Caco-2 (cell line): Measurements from ENCODE around the gene FAM229A. TPM values are rescaled to one million over a fixed set of nuclear protein-coding genes. Genes with fewer than 3 reads are reported as not detected.

ENCODE experiments used
- BruUV-seq: library from RNA; stranded (reverse); fragments of 400-500 nt; replicated peaks from 2 replicates; lab custom pipeline; 2021; lab: Mats Ljungman, UMichigan
- CTCF ChIA-PET: fragments of 300-600 bp; sonication (Branson Sonifier 250); formaldehyde crosslinking; loops from one replicate; lab custom pipeline; 2022; ENCODE audit warnings: antibody characterized with exemption; lab: Charles Lee
- POLR2A ChIA-PET: fragments of 300-600 bp; sonication (Branson Sonifier 250); formaldehyde crosslinking; loops from one replicate; lab custom pipeline; 2022; ENCODE audit warnings: antibody characterized with exemption; lab: Charles Lee
- DNase-seq, 2 experiments: peaks; one replicate each; pipeline versions ENCODE4 v3.0.0 to v3.0.0-alpha.2; 2020 to 2022
- H3K27me3 ChIP-seq: replicated peaks from 2 replicates; pipeline ENCODE4 v1.6.0; 2011; ENCODE audit warnings: low read length; ENCODE audit not compliant: control insufficient read depth, insufficient read depth
- H3K36me3 ChIP-seq: 2 replicates; pipeline ENCODE4 v1.5.1; 2011; ENCODE audit warnings: low read length; ENCODE audit not compliant: control insufficient read depth, insufficient read depth
- H3K4me1 ChIP-seq: fragments of 250-450 bp; sonication (Bioruptor Pico); 2 replicates; pipeline ENCODE4 v1.5.1; 2020; ENCODE audit warnings: mild to moderate bottlenecking
- H3K4me3 ChIP-seq: 2 replicates; pipeline ENCODE4 v1.5.1; 2011; ENCODE audit warnings: low read depth, mild to moderate bottlenecking, control low read depth, low read length
- H3K9me3 ChIP-seq: fragments of 250-450 bp; sonication (Bioruptor Pico); 2 replicates; pipeline ENCODE4 v1.5.1; 2020; ENCODE audit warnings: mild to moderate bottlenecking, moderate library complexity
- H3K27ac Mint-ChIP-seq: one replicate; pipeline ENCODE4 v1.8.0; 2022; ENCODE audit warnings: mixed read lengths; ENCODE audit not compliant: unreplicated experiment
- H3K27me3 Mint-ChIP-seq: one replicate; pipeline ENCODE4 v1.8.0; 2022; ENCODE audit warnings: mixed read lengths; ENCODE audit not compliant: insufficient read depth, unreplicated experiment
- H3K36me3 Mint-ChIP-seq: one replicate; pipeline ENCODE4 v1.8.0; 2022; ENCODE audit warnings: mild to moderate bottlenecking, mixed read lengths; ENCODE audit not compliant: insufficient read depth, unreplicated experiment
- H3K4me1 Mint-ChIP-seq: one replicate; pipeline ENCODE4 v1.8.0; 2022; ENCODE audit warnings: low read depth, mixed read lengths; ENCODE audit not compliant: unreplicated experiment
- H3K4me3 Mint-ChIP-seq: one replicate; pipeline ENCODE4 v1.8.0; 2022; ENCODE audit warnings: mild to moderate bottlenecking, moderate library complexity, mixed read lengths; ENCODE audit not compliant: unreplicated experiment
- H3K9me3 Mint-ChIP-seq: one replicate; pipeline ENCODE4 v1.8.0; 2022; ENCODE audit warnings: mixed read lengths; ENCODE audit not compliant: unreplicated experiment
- CTCF ChIP-seq, 2 experiments: fragments of 200-600 bp in 1 of 2; IDR thresholded peaks; 1 replicate in 1 of 2; 2 replicates in 1 of 2; pipeline versions ENCODE4 v1.5.1 to v1.8.0; 2011 to 2022; ENCODE audit warnings: antibody characterized with exemption in 1 of 2, control low read depth in 1 of 2, inconsistent platforms in 1 of 2, low read depth in 1 of 2, low read length in 1 of 2, mild to moderate bottlenecking in 1 of 2, moderate library complexity in 1 of 2; ENCODE audit not compliant: insufficient read depth in 1 of 2, severe bottlenecking in 1 of 2, unreplicated experiment in 1 of 2
- intact Hi-C: fragments of 100-400 bp; cut with micrococcal nuclease; formaldehyde crosslinking; loops from one replicate; pipeline ENCODE4 v1.10.0; 2022; ENCODE audit not compliant: unreplicated experiment
- total RNA-seq: library from RNA; stranded (reverse); gene quantifications from 2 replicates; pipeline ENCODE4 v1.2.3, GENCODE V29; 2022

Gene FAM229A
- total RNA-seq, 1 experiment from 2014 or later, result 2.6 TPM

DNA sequence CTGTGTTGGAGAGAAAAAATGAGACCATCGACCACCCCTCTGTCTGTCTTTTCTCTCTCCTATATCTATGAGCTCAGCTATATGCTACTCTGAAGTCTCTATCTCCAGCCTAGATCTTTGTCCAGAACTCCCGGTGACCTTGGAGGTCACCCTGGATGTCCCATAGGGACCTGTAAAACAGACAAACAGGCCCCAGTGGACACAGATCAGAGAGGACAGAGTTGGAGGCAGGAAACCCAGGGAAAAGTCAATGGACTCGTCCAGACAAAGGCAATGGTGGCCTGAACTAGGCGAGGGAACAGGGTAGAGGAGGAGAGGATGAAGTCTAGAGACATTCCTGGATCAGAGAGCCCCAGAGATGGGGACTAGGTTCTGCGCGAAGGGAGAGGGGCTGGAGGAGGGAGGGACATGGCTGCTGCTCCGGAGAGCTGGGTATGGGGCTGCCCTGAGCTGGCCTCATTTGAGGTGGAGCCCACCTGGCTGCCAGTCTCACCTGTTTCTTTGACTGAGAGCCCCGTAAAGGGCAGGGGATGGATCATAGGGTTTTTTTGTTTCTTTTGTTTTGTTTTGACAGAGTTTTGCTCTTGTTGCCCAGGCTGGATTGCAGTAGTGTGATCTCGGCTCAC lies 15.6 kb downstream of the FAM229A start:
- Histone ChIP-seq H3K36me3 (no peaks in the 10 kb centered on the region), H3K27me3 (no peaks in the 10 kb centered on the region), H3K9me3 (no peaks in the 10 kb centered on the region), H3K4me3 (no peak overlapping the region), H3K4me1 (peaks cover 8% of the 10 kb centered on the region; the same call in 1 of the 2 replicates)
- intact Hi-C loops, result no loop called here
- POLR2A ChIA-PET, result no interaction called here
- TF ChIP-seq CTCF (IDR thresholded peaks at IDR 0.05; ENCODE audit: insufficient read depth in 1 of 2, low read depth in 1 of 2, low read length in 1 of 2, severe bottlenecking in 1 of 2, unreplicated experiment in 1 of 2), result no peak
- Mint-ChIP-seq H3K9me3 (no peaks in the 10 kb centered on the region), H3K27me3 (no peaks in the 10 kb centered on the region), H3K27ac (no peak overlapping the region), H3K36me3 (peaks cover 6% of the 10 kb centered on the region), H3K4me3 (no peak overlapping the region), H3K4me1 (peaks cover 16% of the 10 kb centered on the region)
- CTCF ChIA-PET, result interaction anchor here (0.6 kb wide), 1 partner anchor 174 kb away, joined by 3 read pairs; no protein-coding TSS in a partner anchor
- DNase-seq, result no peak
- no TSS peak for BruUV-seq

GRCh38 chr1:32345289-32345827 lies 16.9 kb downstream of the FAM229A start:
- no peaks in the 10 kb centered on the region for H3K27me3 ChIP-seq
- H3K4me1 ChIP-seq, result 0 out of 2 replicates have a peak, but pooled peaks cover 4% of the 10 kb centered on the region
- H3K4me3 ChIP-seq, result no peak overlapping the region
- Mint-ChIP-seq H3K36me3 (peaks cover 6% of the 10 kb centered on the region), H3K4me1 (peaks cover 16% of the 10 kb centered on the region), H3K9me3 (no peaks in the 10 kb centered on the region), H3K27me3 (no peaks in the 10 kb centered on the region), H3K27ac (no peak overlapping the region), H3K4me3 (no peak overlapping the region)
- no peak for TF ChIP-seq CTCF (IDR thresholded peaks at IDR 0.05; ENCODE audit: insufficient read depth in 1 of 2, low read depth in 1 of 2, low read length in 1 of 2, severe bottlenecking in 1 of 2, unreplicated experiment in 1 of 2)
- no peaks in the 10 kb centered on the region for H3K36me3 ChIP-seq
- DNase-seq, result no peak
- BruUV-seq, result no TSS peak
- ChIA-PET POLR2A (interaction anchor here (1.1 kb wide), 1 partner anchor 9 kb away, joined by 7 read pairs; the partner anchor contains the start of gene MARCKSL1), CTCF (interaction anchor here (1.1 kb wide), 1 partner anchor 55 kb away, joined by 3 read pairs; no protein-coding TSS in a partner anchor)
- intact Hi-C loops, result no loop called here
- H3K9me3 ChIP-seq, result no peaks in the 10 kb centered on the region

DNA sequence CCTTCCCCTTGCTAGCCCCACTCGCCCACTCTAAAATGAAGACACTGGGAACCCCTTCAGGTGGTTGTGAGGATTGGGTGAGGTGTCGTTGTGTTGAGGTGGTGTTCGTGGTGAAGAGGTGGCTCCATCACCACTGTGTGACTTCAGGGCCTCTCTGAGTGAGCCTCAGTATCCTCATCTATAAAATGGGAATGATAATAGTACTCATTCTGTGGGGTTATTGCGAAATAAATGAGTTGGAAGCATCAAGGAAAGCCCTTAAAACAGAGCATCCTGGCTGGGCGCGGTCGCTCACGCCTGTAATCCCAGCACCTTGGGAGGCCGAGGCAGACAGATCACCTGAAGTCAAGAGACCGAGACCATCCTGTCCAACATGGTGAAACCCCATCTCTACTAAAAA lies 19.6 kb downstream of the FAM229A start:
- no peak for TF ChIP-seq CTCF (IDR thresholded peaks at IDR 0.05; ENCODE audit: insufficient read depth in 1 of 2, low read depth in 1 of 2, low read length in 1 of 2, severe bottlenecking in 1 of 2, unreplicated experiment in 1 of 2)
- BruUV-seq, result no TSS peak

More for the DNA sequence above, 19.6 kb downstream of the FAM229A start:
- ChIA-PET POLR2A (no interaction called here), CTCF (interaction anchor here (0.7 kb wide), 1 partner anchor 1128 kb away, joined by 3 read pairs; no protein-coding TSS in a partner anchor)
- Mint-ChIP-seq H3K27me3 (no peaks in the 10 kb centered on the region), H3K36me3 (peaks cover 6% of the 10 kb centered on the region), H3K27ac (no peak overlapping the region), H3K9me3 (no peaks in the 10 kb centered on the region), H3K4me3 (no peak overlapping the region), H3K4me1 (peaks cover 16% of the 10 kb centered on the region)
- intact Hi-C loops, result no loop called here
- DNase-seq, result no peak
- H3K27me3 ChIP-seq, result no peaks in the 10 kb centered on the region
- H3K4me3 ChIP-seq, result no peak overlapping the region
- no peaks in the 10 kb centered on the region for H3K36me3 ChIP-seq
- H3K4me1 ChIP-seq, result 0 out of 2 replicates have a peak, but pooled peaks cover 4% of the 10 kb centered on the region
- no peaks in the 10 kb centered on the region for H3K9me3 ChIP-seq
